Stimulated activated CD8-positive, alpha-beta memory T cell treated with anti-CD3 and anti-CD28 coated beads, Interleukin-4, amount 100 ng/mL, for 48 hours (primary cell): ENCODE measurements around the gene PAFAH2.

Experiments used
- DNase-seq: peaks from one replicate; pipeline ENCODE4 v3.0.0-alpha.2; 2020

Gene PAFAH2

GRCh38 chr1:26029864-26030481, 32.1 kb upstream of the PAFAH2 start:
- DNase-seq: no peak

- no peak for DNase-seq
These were observed 31.4 kb upstream of the PAFAH2 start for GRCh38 chr1:26029054-26029863.

GRCh38 chr1:26028490-26028980, 30.7 kb upstream of the PAFAH2 start:
- no peak for DNase-seq

- DNase-seq: no peak
These were observed 30.0 kb upstream of the PAFAH2 start for GRCh38 chr1:26027716-26028489.

GRCh38 chr1:26025517-26025916, 27.7 kb upstream of the PAFAH2 start:
- no peak for DNase-seq

- no peak for DNase-seq
These were observed 27.2 kb upstream of the PAFAH2 start for GRCh38 chr1:26025060-26025459.

- no peak for DNase-seq
These were observed 26.0 kb upstream of the PAFAH2 start for GRCh38 chr1:26023826-26024225.

GRCh38 chr1:26023009-26023408, 25.1 kb upstream of the PAFAH2 start:
- DNase-seq: no peak

GRCh38 chr1:26022404-26022779, 24.5 kb upstream of the PAFAH2 start:
- no peak for DNase-seq

- DNase-seq: no peak
These were observed 24.0 kb upstream of the PAFAH2 start, which contains the start of gene EXTL1 for GRCh38 chr1:26021647-26022403. TSS of gene EXTL1 (plus strand) at chr1:26021775. CDS start at chr1:26022647, 872 bp downstream.

- no peak for DNase-seq
These were observed 23.2 kb upstream of the PAFAH2 start for GRCh38 chr1:26020941-26021646.

- no peak for DNase-seq
These were observed 22.5 kb upstream of the PAFAH2 start for GRCh38 chr1:26020330-26020768.

GRCh38 chr1:26019641-26020315, 21.9 kb upstream of the PAFAH2 start:
- DNase-seq: no peak

- DNase-seq: no peak
These were observed 19.7 kb upstream of the PAFAH2 start for GRCh38 chr1:26017606-26018005.

GRCh38 chr1:26016953-26017545, 19.2 kb upstream of the PAFAH2 start:
- peak; percentile 31 for DNase-seq

- no peak for DNase-seq
These were observed 18.5 kb upstream of the PAFAH2 start for GRCh38 chr1:26016258-26016952.

- no peak for DNase-seq
These were observed 17.5 kb upstream of the PAFAH2 start for GRCh38 chr1:26015358-26015757.

GRCh38 chr1:26014179-26014578, 16.3 kb upstream of the PAFAH2 start:
- no peak for DNase-seq

- no peak for DNase-seq
These were observed 15.0 kb upstream of the PAFAH2 start for GRCh38 chr1:26012864-26013263.

- DNase-seq: no peak
These were observed 13.0 kb upstream of the PAFAH2 start for GRCh38 chr1:26010825-26011224.
